Ovary (tissue), 3 donors: ENCODE measurements around the gene HMGB3.

ENCODE experiments used
- EP300 ChIP-seq: sonication (generic); formaldehyde crosslinking; IDR thresholded peaks from one replicate; pipeline ENCODE4 v1.6.1; 2017; ENCODE audit warnings: antibody characterized with exemption
- POLR2A ChIP-seq: fragments of 450-650 bp; IDR thresholded peaks from one replicate; pipeline ENCODE4 v1.6.1; 2017; ENCODE audit warnings: antibody characterized with exemption, mild to moderate bottlenecking, moderate library complexity
- TF ChIP-seq, protein P1 (sequence below), 3 donors: fragments of 450-650 bp in 2 of 3; fragments of 200-600 bp in 1 of 3; IDR thresholded peaks; one replicate each; pipeline versions ENCODE4 v1.5.1 to v1.8.0; 2016 to 2022; ENCODE audit warnings: antibody characterized with exemption in 3 of 3, mild to moderate bottlenecking in 1 of 3
- donor health status: DM: no; HTN: no; CAD: no.

DNA sequence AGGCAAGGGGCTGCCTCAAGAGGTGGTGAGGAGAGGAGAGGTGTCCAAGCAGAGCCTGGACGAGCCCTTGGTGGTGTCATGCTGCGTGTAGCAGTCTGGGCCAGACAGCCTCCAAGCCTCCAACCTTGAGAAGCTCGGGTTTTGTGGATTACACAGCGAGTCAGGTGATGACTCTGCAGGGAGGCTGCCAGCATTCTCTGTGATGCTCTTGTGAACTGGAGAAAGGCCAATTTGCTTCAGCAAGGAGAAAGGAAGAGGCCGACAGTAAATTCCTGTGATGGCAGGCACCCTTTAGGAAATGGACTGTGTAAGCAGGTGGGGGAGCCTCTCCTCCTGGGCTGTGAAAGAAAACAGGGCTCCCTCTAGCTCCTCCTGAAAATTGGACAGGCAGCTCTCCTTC lies 48.7 kb upstream of the HMGB3 start:
- TF ChIP-seq, protein P1, sequence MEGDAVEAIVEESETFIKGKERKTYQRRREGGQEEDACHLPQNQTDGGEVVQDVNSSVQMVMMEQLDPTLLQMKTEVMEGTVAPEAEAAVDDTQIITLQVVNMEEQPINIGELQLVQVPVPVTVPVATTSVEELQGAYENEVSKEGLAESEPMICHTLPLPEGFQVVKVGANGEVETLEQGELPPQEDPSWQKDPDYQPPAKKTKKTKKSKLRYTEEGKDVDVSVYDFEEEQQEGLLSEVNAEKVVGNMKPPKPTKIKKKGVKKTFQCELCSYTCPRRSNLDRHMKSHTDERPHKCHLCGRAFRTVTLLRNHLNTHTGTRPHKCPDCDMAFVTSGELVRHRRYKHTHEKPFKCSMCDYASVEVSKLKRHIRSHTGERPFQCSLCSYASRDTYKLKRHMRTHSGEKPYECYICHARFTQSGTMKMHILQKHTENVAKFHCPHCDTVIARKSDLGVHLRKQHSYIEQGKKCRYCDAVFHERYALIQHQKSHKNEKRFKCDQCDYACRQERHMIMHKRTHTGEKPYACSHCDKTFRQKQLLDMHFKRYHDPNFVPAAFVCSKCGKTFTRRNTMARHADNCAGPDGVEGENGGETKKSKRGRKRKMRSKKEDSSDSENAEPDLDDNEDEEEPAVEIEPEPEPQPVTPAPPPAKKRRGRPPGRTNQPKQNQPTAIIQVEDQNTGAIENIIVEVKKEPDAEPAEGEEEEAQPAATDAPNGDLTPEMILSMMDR (IDR thresholded peaks at IDR 0.05) = no peak
- TF ChIP-seq POLR2A (no peak), EP300 (no peak)
